ENCODE results near the gene RASSF7. TPM values are rescaled to one million over a fixed set of nuclear protein-coding genes. Genes with fewer than 3 reads are reported as not detected.

RASSF7 gene
- total RNA-seq, 1 experiment from 2014 or later, result 32.5 TPM

GRCh38 chr11:567629-568292 is 7.0 kb downstream of the RASSF7 start:
- no peaks in the 10 kb centered on the region for H3K9me3 Mint-ChIP-seq
- POLR2A ChIA-PET, result interaction anchor here (1.0 to 1.1 kb wide), 2 partner anchors 8 to 11 kb away, joined by 3 read pairs; no protein-coding TSS in a partner anchor
- H3K4me1 Mint-ChIP-seq, result peaks cover 36% of the 10 kb centered on the region
- CTCF ChIA-PET, result interaction anchor here (0.7 to 5.8 kb wide), 5 partner anchors 8 to 118 kb away, joined by 3 to 32 read pairs (median 5); partner anchors contain the start of gene LMNTD2
- peak overlapping the region; percentile 80 for H3K4me3 Mint-ChIP-seq
- TF ChIP-seq CDX4 (CRISPR knock-in tag; IDR thresholded peaks at IDR 0.05; ENCODE audit: borderline replicate concordance) (no peak), ZNF121 (CRISPR knock-in tag; IDR thresholded peaks at IDR 0.05) (peak; percentile 98), ZNF532 (CRISPR knock-in tag; IDR thresholded peaks at IDR 0.05; ENCODE audit: borderline replicate concordance) (no peak), RELA (CRISPR knock-in tag; IDR thresholded peaks at IDR 0.05; ENCODE audit: borderline replicate concordance) (no peak)
- no peak overlapping the region for H3K27ac Mint-ChIP-seq
- DNase-seq (ENCODE audit: low spot score) (no peak), ATAC-seq (peak; percentile 2)
- H3K36me3 Mint-ChIP-seq, result 0 out of 2 replicates have a peak, but pooled peaks cover 3% of the 10 kb centered on the region
- H3K27me3 Mint-ChIP-seq (ENCODE audit: low read depth), result peaks cover 4% of the 10 kb centered on the region; the same call in 1 of the 2 replicates

GRCh38 chr11:568306-569157 is 7.8 kb downstream of the RASSF7 start:
- ChIA-PET POLR2A (interaction anchor here (1.0 to 1.1 kb wide), 2 partner anchors 9 to 12 kb away, joined by 3 read pairs; no protein-coding TSS in a partner anchor), CTCF (interaction anchor here (0.6 to 5.8 kb wide), 5 partner anchors 9 to 119 kb away, joined by 3 to 32 read pairs (median 3); partner anchors contain the start of gene LMNTD2)
- Mint-ChIP-seq H3K4me1 (peaks cover 35% of the 10 kb centered on the region), H3K9me3 (no peaks in the 10 kb centered on the region), H3K27ac (no peak overlapping the region), H3K27me3 (ENCODE audit: low read depth) (peaks cover 8% of the 10 kb centered on the region), H3K36me3 (0 out of 2 replicates have a peak, but pooled peaks cover 3% of the 10 kb centered on the region), H3K4me3 (peak overlapping the region; percentile 66)
- DNase-seq (ENCODE audit: low spot score), result peak; percentile 95
- ATAC-seq, result peak; percentile 89
- TF ChIP-seq ZNF423 (CRISPR knock-in tag; IDR thresholded peaks at IDR 0.05) (peak; percentile 98), NR2C2 (CRISPR knock-in tag; IDR thresholded peaks at IDR 0.05) (no peak), E2F5 (CRISPR knock-in tag; IDR thresholded peaks at IDR 0.05) (0 out of 2 replicates have a peak, but pooled peaks have one; percentile 38), NR3C1 (CRISPR knock-in tag; conservative IDR thresholded peaks at IDR 0.05; ENCODE audit: low read depth) (0 out of 2 replicates have a peak, but pooled peaks have one; percentile 33), TEAD1 (CRISPR knock-in tag; IDR thresholded peaks at IDR 0.05) (peak; percentile 68; the same call in 1 of the 2 replicates), AFF4 (CRISPR knock-in tag; IDR thresholded peaks at IDR 0.05; ENCODE audit: borderline replicate concordance) (no peak), ATF6 (CRISPR knock-in tag; IDR thresholded peaks at IDR 0.05) (no peak), FOXK1 (CRISPR knock-in tag; IDR thresholded peaks at IDR 0.05) (no peak; the same call in 1 of the 2 replicates), STAT6 (CRISPR knock-in tag; conservative IDR thresholded peaks at IDR 0.05; ENCODE audit: low read depth) (0 out of 2 replicates have a peak, but pooled peaks have one; percentile 76), CREB1 (CRISPR knock-in tag; IDR thresholded peaks at IDR 0.05) (no peak), SMAD3 (CRISPR knock-in tag; IDR thresholded peaks at IDR 0.05; ENCODE audit: borderline replicate concordance) (no peak), MYBL2 (CRISPR knock-in tag; IDR thresholded peaks at IDR 0.05) (no peak)
